GM23338 (cell line): Measurements from ENCODE around the gene TEX54. TPM values are rescaled to one million over a fixed set of nuclear protein-coding genes. Genes with fewer than 3 reads are reported as not detected.

ENCODE experiments used
- ATAC-seq: fragments of 200-7000 bp; cut with Tn5 transposase; 3 replicates; pipeline ENCODE4 v1.9.1; 2020
- DNase-seq: peaks from one replicate; pipeline ENCODE4 v3.0.0-alpha.2; 2015; ENCODE audit warnings: low spot score
- H2AFZ ChIP-seq: fragments of 200-600 bp; sonication (generic); 2 replicates; pipeline ENCODE4 v1.8.0; 2016; ENCODE audit warnings: antibody characterized with exemption, mild to moderate bottlenecking, moderate library complexity
- H3F3A ChIP-seq: fragments of 200-600 bp; sonication (generic); replicated peaks from 2 replicates; pipeline ENCODE4 v1.8.0; 2017; ENCODE audit warnings: antibody characterized with exemption, mixed run types, low read depth
- H3K27ac ChIP-seq: fragments of 200-600 bp; sonication (generic); 2 replicates; pipeline ENCODE4 v1.6.1; 2016; ENCODE audit warnings: low read depth
- H3K27me3 ChIP-seq: fragments of 200-600 bp; sonication (generic); 2 replicates; pipeline ENCODE4 v1.8.0; 2016; ENCODE audit warnings: mild to moderate bottlenecking, mixed run types, moderate library complexity; ENCODE audit not compliant: insufficient read depth
- H3K36me3 ChIP-seq: fragments of 200-600 bp; sonication (generic); 2 replicates; pipeline ENCODE4 v1.8.0; 2016; ENCODE audit warnings: mild to moderate bottlenecking; ENCODE audit not compliant: insufficient read depth
- H3K4me1 ChIP-seq: fragments of 200-600 bp; sonication (generic); 2 replicates; pipeline ENCODE4 v1.8.0; 2016; ENCODE audit warnings: mild to moderate bottlenecking, moderate library complexity; ENCODE audit not compliant: insufficient read depth
- H3K4me2 ChIP-seq: fragments of 200-600 bp; sonication (generic); 2 replicates; pipeline ENCODE4 v1.7.1; 2017; ENCODE audit warnings: mixed run types
- H3K4me3 ChIP-seq: fragments of 200-600 bp; sonication (generic); 2 replicates; pipeline ENCODE4 v1.6.1; 2016; ENCODE audit warnings: mixed run types
- H3K79me2 ChIP-seq: fragments of 200-600 bp; sonication (generic); replicated peaks from 2 replicates; pipeline ENCODE4 v1.8.0; 2017; ENCODE audit warnings: mild to moderate bottlenecking; ENCODE audit not compliant: insufficient read depth
- H3K9me2 ChIP-seq: fragments of 200-600 bp; sonication (generic); 2 replicates; pipeline ENCODE4 v1.8.0; 2017; ENCODE audit not compliant: insufficient read depth
- H4K20me1 ChIP-seq: fragments of 200-600 bp; sonication (generic); replicated peaks from 2 replicates; pipeline ENCODE4 v1.8.0; 2017; ENCODE audit warnings: mild to moderate bottlenecking; ENCODE audit not compliant: insufficient read depth
- H3K27ac Mint-ChIP-seq: 2 replicates; pipeline ENCODE4 v1.8.0; 2020; ENCODE audit warnings: inconsistent platforms, mild to moderate bottlenecking, moderate library complexity, mixed read lengths
- H3K27me3 Mint-ChIP-seq: 3 replicates; pipeline ENCODE4 v1.8.0; 2022; ENCODE audit warnings: low read depth, mild to moderate bottlenecking, moderate library complexity, mixed read lengths, inconsistent platforms; ENCODE audit not compliant: insufficient read depth, poor library complexity
- H3K36me3 Mint-ChIP-seq: 3 replicates; pipeline ENCODE4 v1.8.0; 2021; ENCODE audit warnings: low read depth, mild to moderate bottlenecking, inconsistent platforms, moderate library complexity, mixed read lengths
- H3K4me1 Mint-ChIP-seq: 3 replicates; pipeline ENCODE4 v1.8.0; 2020; ENCODE audit warnings: mild to moderate bottlenecking, inconsistent platforms, mixed read lengths
- H3K4me3 Mint-ChIP-seq: 3 replicates; pipeline ENCODE4 v1.8.0; 2021; ENCODE audit warnings: moderate library complexity, mild to moderate bottlenecking, inconsistent platforms, mixed read lengths
- H3K9me3 Mint-ChIP-seq: 3 replicates; pipeline ENCODE4 v1.8.0; 2020; ENCODE audit warnings: moderate library complexity, mild to moderate bottlenecking, inconsistent platforms, mixed read lengths
- CREB1 ChIP-seq: fragments of 250-450 bp; sonication (Bioruptor Pico); IDR thresholded peaks from 2 replicates; pipeline ENCODE4 v1.5.0; 2020; ENCODE audit warnings: low read depth, mild to moderate bottlenecking, moderate library complexity
- CTCF ChIP-seq, 2 experiments: fragments of 200-600 bp in 1 of 2; sonication (generic) in 1 of 2; conservative IDR thresholded peaks; 2 replicates each; pipeline versions ENCODE4 v1.5.1 to v1.6.1; 2016 to 2017; ENCODE audit warnings: antibody characterized with exemption in 2 of 2, low read depth in 2 of 2, mild to moderate bottlenecking in 2 of 2, moderate library complexity in 1 of 2
- POLR2AphosphoS5 ChIP-seq: IDR thresholded peaks from 2 replicates; pipeline ENCODE4 v1.6.1; 2016; ENCODE audit warnings: antibody characterized with exemption, low read depth
- REST ChIP-seq: IDR thresholded peaks from one replicate; pipeline ENCODE4 v1.6.1; 2018; ENCODE audit warnings: antibody characterized with exemption; ENCODE audit not compliant: unreplicated experiment
- STAT1 ChIP-seq: IDR thresholded peaks from one replicate; pipeline ENCODE4 v1.6.1; 2016; ENCODE audit warnings: antibody characterized with exemption; ENCODE audit not compliant: unreplicated experiment
- ZNF114 ChIP-seq: fragments of 250-450 bp; sonication (Bioruptor Pico); IDR thresholded peaks from 2 replicates; pipeline ENCODE4 v1.5.0; 2020; ENCODE audit warnings: mild to moderate bottlenecking, moderate library complexity
- ZNF331 ChIP-seq: fragments of 250-450 bp; sonication (Bioruptor Pico); IDR thresholded peaks from 2 replicates; pipeline ENCODE4 v1.5.0; 2020; ENCODE audit warnings: low read depth, mild to moderate bottlenecking, moderate library complexity
- polyA plus RNA-seq: library from polyadenylated mRNA; unstranded; fragments of >200 nt; fragmentation: Nextera tagmentation; extraction: Ambion mirVana; gene quantifications from 2 replicates; pipeline ENCODE4 v1.2.1, GENCODE V29; 2016
- total RNA-seq: library from RNA; depleted of rRNA; stranded (reverse); fragments of >200 nt; shearing (Covaris generic); gene quantifications from 2 replicates; pipeline ENCODE4 v1.2.3, GENCODE V29; 2014

The TEX54 gene
- total and polyA plus RNA-seq, 2 experiments from 2014 or later: 1.9 TPM; not detected in 1

- peak overlapping the region; percentile 98 for H3K4me3 ChIP-seq
- H3K27ac ChIP-seq: peak overlapping the region; percentile 95
- Mint-ChIP-seq H3K36me3 (peaks cover 96% of the 10 kb centered on the region), H3K27me3 (peaks cover 41% of the 10 kb centered on the region), H3K9me3 (peaks cover 2% of the 10 kb centered on the region; the same call in 2 of the 3 replicates), H3K27ac (peak overlapping the region; percentile 100), H3K4me1 (peaks cover 46% of the 10 kb centered on the region), H3K4me3 (peak overlapping the region; percentile 100)
- no peaks in the 10 kb centered on the region for H3K9me2 ChIP-seq
- H3K36me3 ChIP-seq: peaks cover 59% of the 10 kb centered on the region
- peaks cover 72% of the 10 kb centered on the region for H3F3A ChIP-seq
- TF ChIP-seq CREB1 (CRISPR knock-in tag) (no peak), CTCF (conservative IDR thresholded peaks at IDR 0.05; ENCODE audit: low read depth in 2 of 2) (no peak), ZNF331 (CRISPR knock-in tag) (no peak), POLR2AphosphoS5 (0 out of 2 replicates have a peak, but pooled peaks have one; percentile 12)
- peaks cover 35% of the 10 kb centered on the region for H3K4me1 ChIP-seq
- peak; percentile 53 for DNase-seq
- ATAC-seq: no peak
- H3K27me3 ChIP-seq: no peaks in the 10 kb centered on the region
- H3K79me2 ChIP-seq: peaks cover 96% of the 10 kb centered on the region
- H3K4me2 ChIP-seq: peak overlapping the region; percentile 80
- H4K20me1 ChIP-seq: peaks cover 47% of the 10 kb centered on the region
- H2AFZ ChIP-seq: no peak overlapping the region
Observed at GRCh38 chr11:62879235-62879978, 46.8 kb upstream of the TEX54 start.

GRCh38 chr11:62876712-62877111 is 44.1 kb upstream of the TEX54 start:
- Histone ChIP-seq H3K9me2 (no peaks in the 10 kb centered on the region), H4K20me1 (peaks cover 51% of the 10 kb centered on the region), H3K4me3 (no peak overlapping the region), H3K27me3 (no peaks in the 10 kb centered on the region), H3K36me3 (peaks cover 52% of the 10 kb centered on the region), H3K4me2 (no peak overlapping the region), H2AFZ (no peak overlapping the region), H3K4me1 (peaks cover 13% of the 10 kb centered on the region), H3F3A (peaks cover 62% of the 10 kb centered on the region), H3K79me2 (peaks cover 96% of the 10 kb centered on the region), H3K27ac (no peak overlapping the region)
- H3K27ac Mint-ChIP-seq: peak overlapping the region; percentile 70
- H3K9me3 Mint-ChIP-seq: no peaks in the 10 kb centered on the region; the same call in 2 of the 3 replicates
- H3K27me3 Mint-ChIP-seq: peaks cover 24% of the 10 kb centered on the region
- no peak overlapping the region for H3K4me3 Mint-ChIP-seq
- peaks cover 21% of the 10 kb centered on the region for H3K4me1 Mint-ChIP-seq
- H3K36me3 Mint-ChIP-seq: peaks cover 92% of the 10 kb centered on the region
- ATAC-seq (no peak), DNase-seq (no peak)
- TF ChIP-seq REST: no peak
- no peak for TF ChIP-seq ZNF114
- no peak for TF ChIP-seq POLR2AphosphoS5
- TF ChIP-seq CREB1 (CRISPR knock-in tag): no peak
- TF ChIP-seq CTCF (conservative IDR thresholded peaks at IDR 0.05; ENCODE audit: low read depth in 2 of 2): no peak
- no peak for TF ChIP-seq STAT1
